Left hindlimb (tissue), 1 donor: ENCODE data around the gene ACYP1.
"Not testable (repeated sequence)": the region's sequence is repeated elsewhere in the genome, so short reads cannot be mapped to it uniquely, and the experiment has no call there.

Source experiments
- DNase-seq: peaks from one replicate; pipeline ENCODE4 v3.0.0-alpha.2; 2018

Gene ACYP1

GRCh38 chr14:75068294-75069120, 4.7 kb upstream of the ACYP1 start:
- DNase-seq, result no peak

- DNase-seq, result not testable (repeated sequence)
Measured at GRCh38 chr14:75067765-75068164, 3.9 kb upstream of the ACYP1 start.

- DNase-seq, result no peak
Measured at GRCh38 chr14:75067212-75067611, 3.4 kb upstream of the ACYP1 start.

GRCh38 chr14:75066691-75067090, 2.9 kb upstream of the ACYP1 start:
- DNase-seq, result no peak

- DNase-seq, result no peak
Measured at GRCh38 chr14:75064205-75064567, 362 bp upstream of the ACYP1 start.

- no peak for DNase-seq
Measured at GRCh38 chr14:75063013-75063412, 811 bp downstream of the ACYP1 start.

GRCh38 chr14:75060420-75060819, 3.4 kb downstream of the ACYP1 start:
- no peak for DNase-seq

- no peak for DNase-seq
Measured at GRCh38 chr14:75059642-75060041, 4.2 kb downstream of the ACYP1 start.

GRCh38 chr14:75054421-75054820, 9.4 kb downstream of the ACYP1 start:
- no peak for DNase-seq

- no peak for DNase-seq
Measured at GRCh38 chr14:75053396-75054291, 10.2 kb downstream of the ACYP1 start.

- no peak for DNase-seq
Measured at GRCh38 chr14:75051556-75051899, 12.3 kb downstream of the ACYP1 start.

- DNase-seq, result peak; percentile 88
Measured at GRCh38 chr14:75050852-75051555, 12.8 kb downstream of the ACYP1 start, which contains the start of gene MLH3. MLH3 (minus strand) TSS chr14:75051467; CDS start chr14:75049655, 1,812 bp downstream.

GRCh38 chr14:75049731-75050201, 14.1 kb downstream of the ACYP1 start:
- DNase-seq, result no peak

GRCh38 chr14:75049136-75049535, 14.7 kb downstream of the ACYP1 start:
- DNase-seq, result no peak

GRCh38 chr14:75048101-75048500, 15.7 kb downstream of the ACYP1 start:
- DNase-seq, result no peak

GRCh38 chr14:75047506-75047905, 16.3 kb downstream of the ACYP1 start:
- DNase-seq, result no peak

- DNase-seq, result no peak
Measured at GRCh38 chr14:75046899-75047298, 16.9 kb downstream of the ACYP1 start.

- DNase-seq, result no peak
Measured at GRCh38 chr14:75046275-75046674, 17.5 kb downstream of the ACYP1 start.

GRCh38 chr14:75044752-75045151, 19.1 kb downstream of the ACYP1 start:
- no peak for DNase-seq

- DNase-seq, result no peak
Measured at GRCh38 chr14:75044322-75044721, 19.5 kb downstream of the ACYP1 start.

GRCh38 chr14:75042035-75042434, 21.8 kb downstream of the ACYP1 start:
- no peak for DNase-seq

- DNase-seq, result no peak
Measured at GRCh38 chr14:75041613-75042012, 22.2 kb downstream of the ACYP1 start.

- no peak for DNase-seq
Measured at GRCh38 chr14:75040959-75041358, 22.9 kb downstream of the ACYP1 start.
